T47D (cell line): ENCODE data around the gene UBE2L5.
"Not testable (repeated sequence)": the region's sequence is repeated elsewhere in the genome, so short reads cannot be mapped to it uniquely, and the experiment has no call there.

ENCODE experiments used
- DNase-seq, 2 experiments: peaks; one replicate each; pipeline versions ENCODE4 v3.0.0 to v3.0.0-alpha.2; 2011 to 2012; ENCODE audit warnings: low read depth in 1 of 2, low spot score in 1 of 2
- JUND ChIP-seq: IDR thresholded peaks from 2 replicates; pipeline ENCODE4 v1.6.1; 2012; ENCODE audit warnings: low read depth
- in situ Hi-C: cut with HindIII; loops from 2 replicates; pipeline ENCODE4 v1.10.0; 2016; ENCODE audit warnings: low sequenced_read_pairs, low pct_unique_long_range_greater_than_20kb

Gene UBE2L5

DNA sequence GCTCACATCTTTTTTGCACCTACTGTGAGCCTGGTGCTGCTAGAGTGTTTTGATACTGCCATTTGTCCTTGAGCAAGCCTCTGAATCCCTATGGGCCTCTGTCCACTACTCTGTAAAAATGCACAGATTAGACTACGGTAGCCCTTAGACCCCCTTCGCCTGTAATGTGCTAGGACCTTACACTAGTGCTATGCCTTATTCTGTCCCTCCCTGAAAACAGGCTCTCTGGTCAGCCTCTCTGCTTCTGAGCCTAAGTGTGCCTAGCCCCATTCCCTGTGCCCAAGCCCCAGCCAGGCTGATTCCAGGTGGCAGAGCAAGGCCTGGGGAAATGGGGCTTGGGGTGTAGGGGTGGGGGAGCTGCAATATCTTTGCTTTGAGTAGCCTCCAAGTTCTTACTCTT lies 32.7 kb downstream of the UBE2L5 start:
- TF ChIP-seq JUND = no peak
- in situ Hi-C loops = no loop called here
- DNase-seq = no peak

DNA sequence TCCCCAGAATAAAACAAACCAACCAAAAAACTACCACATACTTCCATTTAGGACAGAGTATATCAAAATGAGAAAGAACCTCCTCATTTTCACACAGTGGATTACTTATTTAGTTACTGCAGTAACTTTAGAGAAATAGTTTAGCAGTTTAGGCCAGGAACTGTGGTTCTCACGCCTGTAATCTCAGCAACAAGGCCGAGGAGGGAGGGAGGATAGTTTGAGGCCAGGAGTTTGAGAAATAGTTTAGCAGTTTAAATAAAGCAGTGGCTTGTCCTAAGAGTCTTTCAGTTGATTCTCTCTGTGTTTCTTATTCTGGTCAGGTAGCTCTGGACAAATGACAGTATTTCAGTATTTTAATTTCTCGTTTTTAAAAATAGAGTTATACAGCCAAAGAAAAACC lies 34.0 kb downstream of the UBE2L5 start:
- TF ChIP-seq JUND = no peak
- in situ Hi-C loops = no loop called here
- no peak for DNase-seq

DNA sequence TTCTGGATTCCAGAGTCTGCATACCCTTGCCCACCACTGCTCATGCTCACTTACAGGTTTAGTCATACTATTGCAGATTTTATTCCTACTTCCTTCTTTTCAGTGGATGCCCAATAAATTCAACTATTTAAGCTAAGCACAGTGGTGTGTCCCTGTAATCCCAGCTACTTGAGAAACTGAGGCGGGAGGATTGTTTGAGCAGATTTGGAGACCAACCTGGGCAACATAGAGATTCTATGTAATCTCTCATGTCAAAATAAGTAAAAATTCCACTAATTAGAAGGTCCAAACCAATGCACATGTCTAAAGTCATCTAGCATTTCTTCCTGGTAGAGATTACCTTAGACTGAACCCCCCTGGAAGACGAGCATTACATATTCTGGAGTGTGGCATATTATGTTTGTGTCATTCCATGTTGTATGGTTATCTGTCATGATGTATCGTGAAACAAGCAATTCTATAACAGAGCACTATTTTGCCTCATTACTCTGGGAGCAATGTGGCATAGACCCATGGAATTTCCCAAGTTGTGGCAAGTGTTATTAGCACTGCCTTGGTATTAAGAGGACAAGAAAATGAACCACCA lies 35.1 kb downstream of the UBE2L5 start:
- in situ Hi-C loops = no loop called here
- no peak for DNase-seq
- no peak for TF ChIP-seq JUND

DNA sequence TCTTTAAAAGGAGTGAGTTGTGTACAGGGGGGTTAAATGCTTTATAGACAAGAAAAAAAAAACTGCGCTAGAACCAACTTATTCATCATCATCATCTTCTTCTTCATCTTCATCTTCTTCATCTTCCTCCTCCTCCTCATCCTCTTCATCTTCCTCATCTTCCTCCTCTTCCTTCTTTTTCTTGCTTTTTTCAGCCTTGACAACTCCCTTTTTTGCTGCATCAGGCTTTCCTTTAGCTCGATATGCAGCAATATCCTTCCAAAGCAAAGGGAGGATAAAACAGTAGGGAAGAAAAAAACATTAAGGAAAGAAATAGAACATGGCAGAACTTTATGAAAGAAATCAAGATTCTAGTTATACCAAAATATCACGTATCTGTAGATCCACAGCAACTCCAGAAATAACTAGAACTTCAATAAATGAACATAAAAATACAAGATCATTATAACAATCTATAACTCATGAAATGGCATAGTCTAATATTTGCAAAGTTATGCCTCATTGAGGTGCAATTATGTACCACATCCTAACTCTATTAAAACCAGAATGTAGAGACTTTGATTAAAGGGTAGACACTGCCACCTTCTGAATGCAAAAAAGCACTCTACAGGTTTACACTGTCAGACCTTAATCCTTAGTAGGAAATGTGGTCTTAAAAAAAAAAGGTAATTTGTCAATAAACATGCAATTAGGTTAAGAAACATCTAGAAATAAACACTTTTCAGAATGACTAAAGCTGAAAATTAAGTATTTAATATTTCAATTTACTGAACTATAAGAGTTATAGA lies 39.2 kb downstream of the UBE2L5 start:
- in situ Hi-C loops = not testable (repeated sequence)
- DNase-seq = peak in 1 of 2 experiments; percentile 36

- TF ChIP-seq JUND = no peak
- DNase-seq = peak in 1 of 2 experiments; percentile 52
- in situ Hi-C loops = no loop called here
Measured at GRCh38 chr13:30463787-30464495, 41.6 kb downstream of the UBE2L5 start.

DNA sequence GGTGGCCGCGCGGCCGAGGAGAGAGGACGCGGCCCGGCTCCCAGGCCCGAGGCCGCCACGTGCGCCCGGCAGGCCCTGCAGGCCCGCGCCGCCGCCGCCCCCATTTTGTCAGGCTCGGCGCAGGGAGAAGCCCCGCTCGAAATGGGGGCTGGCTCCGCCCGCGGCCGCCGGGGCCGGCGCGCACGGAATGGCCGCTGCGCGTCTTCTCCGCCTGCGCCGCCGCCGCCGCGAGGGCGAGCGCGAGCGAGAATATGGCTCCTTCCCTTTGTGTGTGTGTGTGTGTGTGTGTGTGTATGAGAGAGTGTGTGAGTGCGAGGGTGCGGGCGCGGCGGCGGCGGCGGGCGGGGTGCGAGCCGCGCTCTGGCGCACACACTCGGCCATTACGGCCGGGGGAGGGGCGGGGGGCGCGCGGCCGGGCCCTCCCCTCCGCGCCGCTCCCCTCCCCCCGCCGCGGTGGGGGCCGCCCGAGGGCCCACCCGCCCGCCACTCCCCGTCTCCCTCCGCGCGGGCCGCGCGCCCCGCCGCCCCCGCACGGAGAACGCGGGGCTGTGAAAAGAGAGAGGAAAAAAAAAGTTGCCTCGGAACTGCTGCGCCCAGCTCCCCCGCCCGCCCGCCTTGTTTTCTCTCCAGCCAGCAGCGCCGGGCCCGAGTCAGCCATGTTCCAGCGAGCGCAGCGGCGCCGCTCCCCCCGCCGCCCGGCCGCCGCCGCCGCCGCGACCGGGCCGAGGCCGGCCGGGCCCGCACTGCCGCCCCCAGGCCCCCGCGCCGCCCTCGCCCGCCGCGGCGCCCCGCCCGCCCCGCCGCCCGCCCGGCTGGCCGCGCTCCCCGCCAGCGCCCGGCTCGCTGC lies 42.4 kb downstream of the UBE2L5 start:
- DNase-seq = peak in 1 of 2 experiments; percentile 78
- TF ChIP-seq JUND = no peak
- in situ Hi-C loops = no loop called here

DNA sequence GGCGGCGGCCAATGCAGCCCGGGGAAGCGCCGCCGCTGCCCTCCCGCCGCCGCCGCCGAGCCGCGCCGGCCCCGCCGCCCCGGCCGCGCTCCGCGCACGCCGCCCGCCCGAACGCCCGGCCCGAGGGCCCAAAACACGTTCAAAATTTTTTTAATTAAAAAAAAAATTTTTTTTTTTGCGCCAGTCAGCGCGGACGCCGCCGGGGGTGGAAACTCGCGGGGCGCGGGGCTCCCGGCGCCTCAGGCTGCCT lies 43.0 kb downstream of the UBE2L5 start:
- in situ Hi-C loops = no loop called here
- TF ChIP-seq JUND = no peak
- DNase-seq = no peak

- in situ Hi-C loops = no loop called here
- peak; percentile 84 to 99 for DNase-seq
- TF ChIP-seq JUND = no peak
Measured at GRCh38 chr13:30465593-30466357, 43.5 kb downstream of the UBE2L5 start, which contains the start of gene HMGB1. Gene HMGB1 (minus strand): TSS chr13:30465936. CDS start chr13:30463680, 2,256 bp downstream.

- in situ Hi-C loops = no loop called here
- no peak for TF ChIP-seq JUND
- DNase-seq = no peak
Measured at GRCh38 chr13:30466358-30466714, 44.0 kb downstream of the UBE2L5 start.

- no peak for DNase-seq
- no peak for TF ChIP-seq JUND
- in situ Hi-C loops = no loop called here
Measured at GRCh38 chr13:30466841-30467252, 44.6 kb downstream of the UBE2L5 start.

- in situ Hi-C loops = no loop called here
- no peak for TF ChIP-seq JUND
- no peak for DNase-seq
Measured at GRCh38 chr13:30473675-30474074, 51.4 kb downstream of the UBE2L5 start.
